Fibroblast of mammary gland (primary cell): ENCODE measurements around the gene USP37.
A peak's percentile ranks its signal among the peaks of the same experiment; 100 is the strongest.

Source experiments
- DNase-seq: peaks from one replicate; pipeline ENCODE4 v3.0.0-alpha.2; 2010; ENCODE audit warnings: low read depth
- H3K4me3 ChIP-seq: 2 replicates; pipeline ENCODE4 v1.5.1; 2011; ENCODE audit warnings: low read depth, mild to moderate bottlenecking, low read length, moderate library complexity; ENCODE audit not compliant: control insufficient read depth
- TF ChIP-seq, protein P1 (sequence below): conservative IDR thresholded peaks from 2 replicates; pipeline ENCODE4 v1.5.1; 2011; ENCODE audit warnings: low read depth, low read length, inconsistent platforms; ENCODE audit not compliant: control insufficient read depth, insufficient read depth

The USP37 gene

DNA sequence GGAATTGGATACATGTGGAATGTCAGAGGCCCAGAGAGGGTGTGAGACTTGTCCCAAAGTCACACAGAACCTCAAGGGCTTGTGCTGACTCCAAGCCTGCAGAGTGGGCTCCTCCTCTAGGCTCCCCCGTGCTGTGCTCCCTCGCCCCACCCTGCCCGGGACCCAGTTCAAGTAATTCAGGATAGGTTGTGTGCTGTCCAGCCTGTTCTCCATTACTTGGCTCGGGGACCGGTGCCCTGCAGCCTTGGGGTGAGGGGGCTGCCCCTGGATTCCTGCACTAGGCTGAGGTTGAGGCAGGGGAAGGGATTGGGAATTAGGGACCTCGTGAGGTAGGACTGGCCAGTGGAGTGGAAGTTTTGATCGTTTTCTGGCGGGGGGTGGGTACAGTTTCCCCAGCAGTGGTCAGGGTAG lies 165.7 kb downstream of the USP37 start:
- no peak for DNase-seq
- no peak overlapping the region for H3K4me3 ChIP-seq
- TF ChIP-seq, protein P1, sequence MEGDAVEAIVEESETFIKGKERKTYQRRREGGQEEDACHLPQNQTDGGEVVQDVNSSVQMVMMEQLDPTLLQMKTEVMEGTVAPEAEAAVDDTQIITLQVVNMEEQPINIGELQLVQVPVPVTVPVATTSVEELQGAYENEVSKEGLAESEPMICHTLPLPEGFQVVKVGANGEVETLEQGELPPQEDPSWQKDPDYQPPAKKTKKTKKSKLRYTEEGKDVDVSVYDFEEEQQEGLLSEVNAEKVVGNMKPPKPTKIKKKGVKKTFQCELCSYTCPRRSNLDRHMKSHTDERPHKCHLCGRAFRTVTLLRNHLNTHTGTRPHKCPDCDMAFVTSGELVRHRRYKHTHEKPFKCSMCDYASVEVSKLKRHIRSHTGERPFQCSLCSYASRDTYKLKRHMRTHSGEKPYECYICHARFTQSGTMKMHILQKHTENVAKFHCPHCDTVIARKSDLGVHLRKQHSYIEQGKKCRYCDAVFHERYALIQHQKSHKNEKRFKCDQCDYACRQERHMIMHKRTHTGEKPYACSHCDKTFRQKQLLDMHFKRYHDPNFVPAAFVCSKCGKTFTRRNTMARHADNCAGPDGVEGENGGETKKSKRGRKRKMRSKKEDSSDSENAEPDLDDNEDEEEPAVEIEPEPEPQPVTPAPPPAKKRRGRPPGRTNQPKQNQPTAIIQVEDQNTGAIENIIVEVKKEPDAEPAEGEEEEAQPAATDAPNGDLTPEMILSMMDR = no peak

DNA sequence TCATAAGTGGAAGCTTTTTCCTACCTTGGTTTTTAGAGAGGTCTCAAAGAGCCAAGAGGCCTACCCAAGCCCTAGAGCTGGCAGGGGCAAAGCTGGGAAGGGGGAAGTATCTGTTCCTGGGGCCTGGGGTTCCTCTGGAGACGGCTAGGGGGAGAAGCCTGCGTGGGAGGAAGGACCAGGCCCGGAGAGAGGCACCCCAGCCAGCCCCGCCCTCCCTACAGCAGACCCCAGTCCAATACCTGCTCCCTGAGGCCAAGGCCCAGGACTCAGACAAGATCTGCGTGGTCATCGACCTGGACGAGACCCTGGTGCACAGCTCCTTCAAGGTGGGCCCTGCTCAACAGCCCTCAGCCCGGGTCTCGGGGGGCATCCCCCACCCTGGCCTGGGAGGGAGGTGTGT lies 166.3 kb downstream of the USP37 start:
- H3K4me3 ChIP-seq = no peak overlapping the region
- TF ChIP-seq, protein P1 = no peak
- no peak for DNase-seq

DNA sequence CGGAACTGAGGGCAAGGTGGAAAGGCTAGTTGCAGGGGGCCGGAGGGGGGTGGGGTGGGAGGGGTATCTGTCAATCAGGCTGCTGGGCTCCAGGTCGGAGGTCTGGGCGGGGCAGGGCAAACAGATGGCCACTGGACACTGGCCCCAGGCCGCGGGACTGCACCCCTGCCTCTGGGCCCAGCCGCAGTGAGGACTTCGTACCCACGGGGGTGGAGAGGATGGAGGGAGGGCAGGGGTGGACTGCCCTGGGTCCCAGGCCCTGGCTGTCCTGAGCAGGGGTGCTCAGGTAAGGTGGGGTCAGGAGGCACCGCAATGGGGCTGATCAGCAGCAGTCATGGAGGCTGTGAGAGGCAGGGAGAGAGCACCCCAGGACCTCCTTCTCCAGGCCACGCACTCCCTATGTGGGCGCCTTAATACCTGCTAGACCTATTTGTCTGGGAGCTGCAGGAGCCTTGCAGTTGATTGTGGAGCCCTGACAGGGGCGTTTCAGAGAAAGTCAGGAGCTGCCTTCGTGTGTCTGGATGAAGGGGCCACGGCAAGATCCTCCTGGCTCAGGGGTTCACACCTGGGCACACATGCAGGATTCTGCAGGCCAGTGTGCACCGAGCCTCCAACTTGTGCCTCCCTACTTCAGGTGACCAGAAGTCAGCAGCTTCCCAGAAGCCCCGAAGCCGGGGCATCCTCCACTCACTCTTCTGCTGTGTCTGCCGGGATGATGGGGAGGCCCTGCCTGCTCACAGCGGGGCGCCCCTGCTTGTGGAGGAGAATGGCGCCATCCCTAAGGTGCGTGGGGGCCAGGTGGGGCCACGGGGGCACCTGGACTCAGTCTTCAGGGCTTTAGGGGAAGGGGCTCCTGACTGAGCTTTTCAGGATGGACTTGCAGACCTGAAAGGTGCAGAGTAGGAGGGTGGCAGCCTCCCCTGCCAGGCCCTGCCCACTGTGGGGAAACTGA lies 166.9 kb downstream of the USP37 start:
- H3K4me3 ChIP-seq = peak overlapping the region; percentile 70
- TF ChIP-seq, protein P1 = no peak
- DNase-seq = no peak
